A673 (cell line): ENCODE results near the gene PIGN. TPM values are rescaled to one million over a fixed set of nuclear protein-coding genes. Genes with fewer than 3 reads are reported as not detected.
"Not testable (repeated sequence)": the region's sequence is repeated elsewhere in the genome, so short reads cannot be mapped to it uniquely, and the experiment has no call there.

Source experiments
- BruUV-seq: library from RNA; stranded (reverse); fragments of 400-500 nt; replicated peaks from 2 replicates; lab custom pipeline; 2021; lab: Mats Ljungman, UMichigan
- CTCF ChIA-PET: fragments of 300-600 bp; sonication (Branson Sonifier 250); formaldehyde crosslinking; loops from one replicate; lab custom pipeline; 2022; ENCODE audit warnings: antibody characterized with exemption; lab: Charles Lee
- POLR2A ChIA-PET: fragments of 300-600 bp; sonication (Branson Sonifier 250); formaldehyde crosslinking; loops from one replicate; lab custom pipeline; 2022; ENCODE audit warnings: antibody characterized with exemption; ENCODE audit not compliant: low non-redundant PET; lab: Charles Lee
- DNase-seq: peaks from one replicate; pipeline ENCODE4 v3.0.0-alpha.2; 2015; ENCODE audit warnings: low spot score
- H3K27ac ChIP-seq: fragments of 200-600 bp; sonication (generic); 2 replicates; pipeline ENCODE4 v1.5.1; 2016; ENCODE audit warnings: mixed run types, low read depth, mild to moderate bottlenecking, mixed read lengths, antibody characterized with exemption, low read length; ENCODE audit not compliant: poor library complexity, severe bottlenecking
- H3K27me3 ChIP-seq: fragments of 200-600 bp; sonication (generic); replicated peaks from 2 replicates; pipeline ENCODE4 v1.6.1; 2017; ENCODE audit warnings: mixed run types, low read depth, mild to moderate bottlenecking, mixed read lengths, antibody characterized with exemption, low read length; ENCODE audit not compliant: insufficient read depth, poor library complexity
- H3K36me3 ChIP-seq: fragments of 200-600 bp; sonication (generic); 2 replicates; pipeline ENCODE4 v1.6.1; 2016; ENCODE audit warnings: mixed run types, mild to moderate bottlenecking, mixed read lengths, antibody characterized with exemption, low read length; ENCODE audit not compliant: insufficient read depth, poor library complexity, severe bottlenecking
- H3K4me1 ChIP-seq: fragments of 200-600 bp; sonication (generic); 2 replicates; pipeline ENCODE4 v1.6.1; 2017; ENCODE audit warnings: mixed run types, mild to moderate bottlenecking, mixed read lengths, antibody characterized with exemption, low read length; ENCODE audit not compliant: insufficient read depth, poor library complexity, severe bottlenecking
- H3K4me3 ChIP-seq: fragments of 200-600 bp; sonication (generic); 2 replicates; pipeline ENCODE4 v1.5.1; 2016; ENCODE audit warnings: low read depth, mixed run types, mild to moderate bottlenecking, mixed read lengths, low read length; ENCODE audit not compliant: poor library complexity, severe bottlenecking
- H3K9me3 ChIP-seq: fragments of 200-600 bp; sonication (generic); 2 replicates; pipeline ENCODE4 v1.6.1; 2016; ENCODE audit warnings: mixed run types, low read depth, mild to moderate bottlenecking, mixed read lengths, antibody characterized with exemption, low read length; ENCODE audit not compliant: poor library complexity, severe bottlenecking
- CTCF ChIP-seq: fragments of 300-800, 200-600 bp; sonication (generic); conservative IDR thresholded peaks from 2 replicates; pipeline ENCODE4 v1.5.1; 2017; ENCODE audit warnings: low read depth, mild to moderate bottlenecking, antibody characterized with exemption, low read length, moderate library complexity, mixed read lengths
- EZH2 ChIP-seq: fragments of 200-600 bp; sonication (generic); IDR thresholded peaks from 2 replicates; pipeline ENCODE4 v1.6.1; 2017; ENCODE audit warnings: borderline replicate concordance, low read depth, mild to moderate bottlenecking, mixed read lengths, antibody characterized with exemption, low read length; ENCODE audit not compliant: poor library complexity, severe bottlenecking
- intact Hi-C: fragments of 100-400 bp; cut with micrococcal nuclease; formaldehyde crosslinking; loops from one replicate; pipeline ENCODE4 v1.10.0; 2022; ENCODE audit not compliant: unreplicated experiment
- total RNA-seq: library from RNA; stranded (reverse); gene quantifications from 2 replicates; pipeline ENCODE4 v1.2.3, GENCODE V29; 2021

Gene PIGN
- total RNA-seq, 1 experiment from 2014 or later = 23.8 TPM

DNA sequence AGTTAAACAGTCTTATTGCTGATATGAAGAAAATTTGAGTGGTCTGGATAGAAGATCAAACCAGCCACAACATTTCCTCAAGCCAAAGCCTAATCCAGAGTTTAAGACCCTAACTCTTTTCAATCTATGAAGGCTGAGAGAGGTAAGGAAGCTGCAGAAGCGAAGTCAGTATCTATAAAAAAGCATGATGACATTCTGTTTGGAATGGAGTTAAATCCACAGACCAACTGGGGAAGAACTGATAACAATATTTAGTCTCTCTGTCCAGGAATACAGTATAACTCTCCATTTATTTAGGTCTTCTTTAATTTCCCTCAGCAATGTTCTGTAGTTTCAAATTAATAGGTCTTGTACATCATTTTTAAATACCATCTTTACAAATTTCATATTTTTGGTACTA is 16.0 kb downstream of the PIGN start:
- DNase-seq = no peak
- no TSS peak for BruUV-seq
- no peaks in the 10 kb centered on the region for H3K36me3 ChIP-seq
- no peak overlapping the region for H3K27ac ChIP-seq
- ChIA-PET POLR2A (no interaction called here), CTCF (no interaction called here)
- TF ChIP-seq CTCF = no peak
- no peak for TF ChIP-seq EZH2
- no peak overlapping the region for H3K4me3 ChIP-seq
- H3K27me3 ChIP-seq = no peaks in the 10 kb centered on the region
- no peaks in the 10 kb centered on the region for H3K9me3 ChIP-seq
- intact Hi-C loops = no loop called here
- H3K4me1 ChIP-seq = no peaks in the 10 kb centered on the region

DNA sequence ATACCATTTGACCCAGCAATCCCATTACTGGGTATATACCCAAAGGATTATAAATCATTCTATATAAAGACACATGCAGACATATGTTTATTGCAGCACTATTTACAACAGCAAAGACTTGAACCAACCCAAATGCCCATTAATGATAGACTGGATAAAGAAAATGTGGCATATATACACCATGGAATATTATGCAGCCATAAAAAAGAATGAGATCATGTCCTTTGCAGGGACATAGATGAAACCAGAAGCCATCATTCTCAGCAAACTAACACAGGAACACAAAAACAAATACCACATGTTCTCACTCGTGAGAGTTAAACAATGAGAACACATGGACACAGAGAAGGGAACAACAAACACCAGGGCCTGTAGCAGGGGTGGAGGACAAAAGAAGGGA is 20.3 kb downstream of the PIGN start:
- CTCF ChIA-PET, H3K27me3 ChIP-seq, intact Hi-C loops, H3K27ac ChIP-seq, H3K4me1 ChIP-seq, H3K36me3 ChIP-seq, BruUV-seq, H3K4me3 ChIP-seq, H3K9me3 ChIP-seq, POLR2A ChIA-PET, DNase-seq: not testable (repeated sequence)

- Histone ChIP-seq H3K9me3 (no peaks in the 10 kb centered on the region), H3K36me3 (no peaks in the 10 kb centered on the region), H3K4me1 (no peaks in the 10 kb centered on the region), H3K4me3 (no peak overlapping the region), H3K27ac (no peak overlapping the region), H3K27me3 (no peaks in the 10 kb centered on the region)
- DNase-seq = no peak
- no TSS peak for BruUV-seq
- TF ChIP-seq CTCF = no peak
- TF ChIP-seq EZH2 = no peak
- intact Hi-C loops = no loop called here
- CTCF ChIA-PET = no interaction called here
- POLR2A ChIA-PET = no interaction called here
Measured at GRCh38 chr18:62165583-62165982, 21.3 kb downstream of the PIGN start.

- H3K4me1 ChIP-seq = no peaks in the 10 kb centered on the region
- DNase-seq = no peak
- ChIA-PET CTCF (no interaction called here), POLR2A (no interaction called here)
- H3K27ac ChIP-seq = no peak overlapping the region
- TF ChIP-seq EZH2 (no peak), CTCF (no peak)
- H3K36me3 ChIP-seq = no peaks in the 10 kb centered on the region
- intact Hi-C loops = no loop called here
- H3K27me3 ChIP-seq = no peaks in the 10 kb centered on the region
- no TSS peak for BruUV-seq
- H3K4me3 ChIP-seq = no peak overlapping the region
- no peaks in the 10 kb centered on the region for H3K9me3 ChIP-seq
Measured at GRCh38 chr18:62164855-62165487, 21.9 kb downstream of the PIGN start.
